Glomerular visceral epithelial cell (primary cell): Measurements from ENCODE around the gene PTPRM.

Source experiments
- DNase-seq: peaks from one replicate; pipeline ENCODE4 v3.0.0-alpha.2; 2016; ENCODE audit errors: extremely low spot score

PTPRM gene

DNA sequence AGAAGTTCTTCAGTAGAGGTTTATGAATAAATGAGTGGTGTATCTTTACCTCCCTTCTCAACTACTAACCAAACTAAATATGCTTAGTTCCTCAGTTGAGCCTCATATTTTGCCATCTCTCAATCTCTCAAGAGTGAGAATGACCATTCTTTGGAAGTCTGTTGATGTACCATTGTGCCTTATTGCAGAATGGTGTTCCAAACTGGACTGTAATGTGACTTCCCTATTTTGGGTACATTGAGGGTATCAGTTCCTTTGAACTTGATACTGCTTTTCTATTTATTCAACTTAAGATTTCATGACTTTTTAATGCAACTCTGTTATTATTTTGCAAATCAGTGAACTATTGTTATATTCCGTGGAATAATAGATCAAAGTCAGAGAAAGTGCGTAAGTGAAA lies 159.4 kb downstream of the PTPRM start:
- no peak for DNase-seq

DNA sequence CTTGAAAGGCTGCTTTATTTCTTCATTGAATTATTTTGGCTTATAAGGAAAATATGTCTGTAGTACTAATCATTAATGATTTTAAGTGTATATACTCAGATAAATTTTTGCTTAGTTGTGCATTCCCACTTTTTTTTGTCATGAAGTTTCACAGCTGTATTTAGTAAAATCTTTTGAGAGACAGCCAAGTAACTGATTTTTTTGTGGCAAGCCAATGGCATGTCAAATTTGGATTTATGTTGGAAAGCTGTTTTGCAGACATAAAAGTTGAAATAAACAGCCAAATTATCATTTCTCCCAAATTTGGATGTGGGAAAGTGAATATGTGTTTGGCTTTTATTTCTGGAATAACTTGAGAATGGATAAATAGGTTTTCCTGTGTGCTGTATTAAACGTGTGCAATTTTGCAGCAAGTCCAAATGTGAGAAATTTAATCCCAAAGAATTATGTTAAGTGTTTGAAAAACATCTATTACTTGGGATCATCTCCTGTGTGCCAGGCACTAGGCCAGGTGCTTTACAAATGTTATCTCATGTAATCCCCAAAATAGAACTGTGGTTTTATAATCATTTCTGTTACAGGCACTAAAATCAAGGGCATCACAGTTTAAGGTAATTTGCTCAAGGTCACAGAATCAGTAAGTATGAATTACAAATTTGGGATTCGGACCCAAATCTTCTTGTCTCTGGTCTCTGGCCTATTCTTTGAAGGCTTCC lies 160.4 kb downstream of the PTPRM start:
- no peak for DNase-seq

DNA sequence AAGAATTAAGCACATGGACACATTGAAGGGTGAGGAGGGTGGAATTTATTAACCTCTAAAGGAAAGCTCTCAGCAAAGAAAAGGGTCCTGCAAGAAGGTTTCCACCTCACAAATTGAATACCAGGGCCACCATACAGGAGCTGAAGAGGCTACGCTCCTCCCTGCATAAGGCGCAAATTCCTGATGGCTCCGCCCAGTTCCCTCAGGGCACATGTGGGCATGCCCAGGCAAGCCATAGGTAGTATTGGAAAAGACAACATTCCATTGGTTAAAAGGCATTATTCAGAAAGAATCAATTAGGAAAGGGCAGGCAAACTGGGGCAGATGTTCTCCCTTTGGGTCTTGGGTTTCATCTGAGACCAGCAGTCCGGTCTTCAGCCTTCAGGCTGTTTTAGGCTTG lies 161.2 kb downstream of the PTPRM start:
- no peak for DNase-seq

DNA sequence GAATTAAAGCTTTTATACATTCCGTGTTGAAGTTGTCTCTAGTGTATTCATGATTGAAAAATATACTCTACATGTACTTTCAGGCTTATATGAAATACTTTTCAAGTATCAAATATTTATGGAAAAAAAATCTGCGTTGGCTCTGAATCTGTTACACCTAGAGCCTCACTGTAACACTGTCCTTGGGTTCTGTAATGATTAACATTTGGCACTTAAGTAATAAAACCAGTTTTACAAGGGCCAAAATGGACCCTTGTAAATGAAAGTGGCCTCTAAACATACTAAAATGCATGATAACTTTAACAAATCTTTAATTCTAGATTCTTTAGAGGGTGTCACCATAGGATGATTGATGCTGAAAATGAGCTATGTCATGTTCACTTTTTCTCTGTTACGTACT lies 162.8 kb downstream of the PTPRM start:
- no peak for DNase-seq

DNA sequence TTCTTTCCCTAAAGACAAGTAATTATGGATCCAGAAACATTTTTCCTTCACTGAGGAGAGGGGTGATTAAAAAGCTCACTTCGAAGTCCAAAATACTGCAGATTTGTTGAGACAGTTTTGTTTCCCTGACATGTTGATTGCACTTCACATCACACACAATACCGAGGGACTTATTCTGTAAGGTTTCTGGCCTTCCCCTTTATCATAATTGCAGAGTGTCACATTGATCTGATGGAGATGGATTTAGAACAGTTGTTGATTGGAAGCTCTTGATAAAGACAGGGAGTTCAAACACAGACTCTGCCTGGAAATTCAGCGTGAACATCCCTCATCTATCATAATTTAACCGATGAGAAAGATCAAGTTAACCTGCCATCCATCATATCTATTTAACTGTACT lies 163.6 kb downstream of the PTPRM start:
- no peak for DNase-seq

GRCh38 chr18:7733642-7734041 lies 166.5 kb downstream of the PTPRM start:
- DNase-seq, result peak; percentile 29

DNA sequence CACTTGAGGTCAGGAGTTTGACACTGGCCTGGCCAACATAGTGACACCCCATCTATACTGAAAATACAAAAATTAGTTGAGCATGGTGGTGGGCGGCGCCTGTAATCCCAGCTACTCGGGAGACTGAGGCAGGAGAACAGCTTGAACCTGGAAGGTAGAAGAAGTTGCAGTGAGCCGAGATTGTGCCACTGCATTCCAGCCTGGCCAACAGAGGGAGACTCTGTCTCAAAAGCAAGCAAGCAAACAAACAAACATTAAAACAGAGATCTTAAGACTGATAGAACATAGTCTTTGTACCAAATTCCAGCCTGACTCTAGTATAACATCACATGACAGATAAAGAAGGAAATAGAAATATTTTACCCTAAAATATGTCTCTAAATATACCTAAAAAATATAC lies 168.1 kb downstream of the PTPRM start:
- DNase-seq, result no peak

- DNase-seq, result no peak
Measured at GRCh38 chr18:7735626-7736175, 168.6 kb downstream of the PTPRM start.

DNA sequence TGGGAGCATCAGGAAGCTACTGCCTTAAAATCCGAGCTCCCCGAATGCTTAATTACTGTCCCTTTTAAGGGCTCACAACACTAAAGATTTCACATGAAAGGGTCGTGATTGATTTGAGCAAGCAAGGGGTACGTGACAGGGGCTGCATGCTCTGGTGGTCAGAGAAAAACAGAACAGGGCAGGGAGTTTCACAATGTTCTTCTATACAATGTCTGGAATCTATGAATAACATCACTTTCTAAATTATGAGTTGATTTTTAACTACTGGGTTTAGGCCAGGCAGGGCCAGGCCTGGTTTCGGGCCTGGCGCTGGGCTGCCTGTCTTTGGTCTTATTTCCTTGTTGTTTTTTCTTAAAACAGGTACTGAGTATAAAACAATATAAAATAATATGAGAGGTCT lies 169.4 kb downstream of the PTPRM start:
- peak; percentile 49 for DNase-seq

DNA sequence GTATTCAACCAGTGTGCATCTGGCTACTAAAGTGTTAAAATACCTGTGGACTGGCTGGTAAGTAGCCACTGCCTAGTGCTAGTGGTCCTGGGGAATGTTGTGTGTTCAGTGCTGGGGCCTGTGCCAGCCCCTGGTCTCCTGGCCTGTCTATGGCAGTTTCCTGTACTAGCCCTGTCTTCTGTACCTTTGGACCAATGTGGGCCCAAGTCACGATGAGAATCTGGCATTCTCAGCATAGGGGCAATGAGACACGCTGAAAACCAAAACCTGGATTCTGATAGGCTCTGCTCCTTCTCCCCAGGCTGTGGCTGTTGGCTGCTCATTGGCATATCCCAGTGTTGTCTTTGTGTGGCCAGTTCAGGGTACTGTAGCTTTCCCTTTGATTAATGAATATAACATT lies 170.4 kb downstream of the PTPRM start:
- DNase-seq, result peak; percentile 53

GRCh38 chr18:7740821-7741220 lies 173.7 kb downstream of the PTPRM start:
- no peak for DNase-seq

DNA sequence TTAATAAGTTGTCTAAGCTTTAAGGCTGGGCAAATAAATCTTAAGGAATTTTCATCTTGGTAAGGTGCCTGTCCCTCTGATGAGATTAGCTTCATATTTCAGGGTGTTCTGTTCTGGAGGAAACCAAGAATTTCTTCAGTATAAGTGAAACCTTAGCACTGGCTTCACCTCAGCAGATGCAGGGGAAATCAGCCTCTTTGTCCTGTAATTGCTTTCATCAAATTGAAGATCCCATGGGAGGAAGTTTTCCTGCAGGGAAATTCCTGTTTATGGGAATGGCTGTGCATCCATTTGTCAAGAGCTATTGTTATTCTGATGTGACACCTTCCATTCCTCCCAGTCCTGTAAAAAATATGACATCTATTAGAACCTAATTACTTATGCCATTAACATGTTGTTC lies 174.5 kb downstream of the PTPRM start:
- no peak for DNase-seq

- no peak for DNase-seq
Measured at GRCh38 chr18:7742224-7742623, 175.1 kb downstream of the PTPRM start.

- no peak for DNase-seq
Measured at GRCh38 chr18:7743256-7743655, 176.1 kb downstream of the PTPRM start.

- DNase-seq, result no peak
Measured at GRCh38 chr18:7746106-7746505, 179.0 kb downstream of the PTPRM start.

- DNase-seq, result no peak
Measured at GRCh38 chr18:7748251-7749007, 181.3 kb downstream of the PTPRM start.

DNA sequence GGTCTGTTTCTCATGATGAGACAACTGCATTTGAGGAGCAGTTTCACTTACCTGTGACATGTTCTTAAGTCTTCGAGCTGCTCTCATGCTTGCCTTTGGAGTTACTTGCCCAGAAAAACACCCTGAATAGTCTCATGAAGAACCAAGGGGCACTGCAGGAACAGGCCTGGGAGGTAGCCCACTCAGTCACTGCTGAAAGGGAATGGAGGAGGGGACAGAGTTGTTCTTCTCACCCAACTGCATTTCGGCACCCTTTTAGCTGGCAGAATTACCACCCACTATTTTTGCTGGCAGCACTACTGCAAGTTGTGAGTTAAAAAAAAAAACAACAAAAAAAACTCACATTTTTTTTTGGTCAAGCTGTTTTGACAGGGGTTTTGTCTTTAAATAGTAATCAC lies 181.9 kb downstream of the PTPRM start:
- DNase-seq, result no peak

DNA sequence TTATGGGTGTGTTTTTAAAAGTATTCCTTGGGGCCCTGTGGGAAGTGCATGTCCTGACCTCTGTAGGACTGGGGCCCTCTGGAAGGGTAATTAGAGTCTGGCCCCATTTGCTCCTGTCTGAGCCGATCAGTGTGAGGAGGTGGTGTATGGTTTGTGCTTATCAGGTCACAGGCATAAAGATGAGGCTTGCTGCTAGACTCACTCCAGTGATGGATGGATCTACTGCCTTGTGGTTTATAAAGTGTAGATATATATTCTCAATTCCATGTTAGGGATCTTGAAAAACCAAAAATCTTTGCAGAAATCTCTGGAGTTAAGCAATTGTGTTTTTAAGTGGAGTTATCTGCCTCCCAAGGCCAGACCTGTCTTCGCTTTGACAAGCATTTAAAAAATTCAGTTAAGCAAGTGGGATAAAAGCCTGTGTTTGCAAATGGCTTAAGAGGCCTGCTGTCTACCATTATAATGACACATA lies 182.4 kb downstream of the PTPRM start:
- DNase-seq, result no peak

DNA sequence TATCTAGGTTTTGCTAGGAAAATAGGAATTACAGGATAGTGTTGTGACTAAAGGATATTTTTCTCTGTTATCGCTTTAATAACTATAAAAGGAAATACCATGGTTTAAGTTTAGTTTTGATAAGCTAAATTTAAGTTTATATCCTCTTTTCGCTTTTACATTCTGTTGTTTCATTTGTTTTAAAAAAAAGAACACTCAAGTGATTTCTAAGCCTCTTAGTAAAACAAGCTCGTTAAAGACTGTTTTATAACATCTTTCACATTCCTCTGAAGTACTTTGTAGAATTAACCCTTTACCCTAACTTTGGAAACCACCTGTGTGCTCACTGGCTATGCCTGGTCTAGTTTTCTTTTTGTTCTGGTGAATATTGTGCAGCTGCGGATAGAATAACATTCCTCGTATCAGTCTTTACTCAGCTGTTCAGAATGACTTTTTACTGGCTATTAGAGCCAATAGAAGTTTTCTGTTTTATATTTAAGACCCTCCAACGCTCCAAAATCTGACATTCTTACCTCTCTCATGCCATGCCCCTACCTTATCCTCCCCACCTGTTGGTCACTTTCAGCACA lies 183.1 kb downstream of the PTPRM start:
- no peak for DNase-seq

GRCh38 chr18:7750966-7751365 lies 183.8 kb downstream of the PTPRM start:
- DNase-seq, result no peak

DNA sequence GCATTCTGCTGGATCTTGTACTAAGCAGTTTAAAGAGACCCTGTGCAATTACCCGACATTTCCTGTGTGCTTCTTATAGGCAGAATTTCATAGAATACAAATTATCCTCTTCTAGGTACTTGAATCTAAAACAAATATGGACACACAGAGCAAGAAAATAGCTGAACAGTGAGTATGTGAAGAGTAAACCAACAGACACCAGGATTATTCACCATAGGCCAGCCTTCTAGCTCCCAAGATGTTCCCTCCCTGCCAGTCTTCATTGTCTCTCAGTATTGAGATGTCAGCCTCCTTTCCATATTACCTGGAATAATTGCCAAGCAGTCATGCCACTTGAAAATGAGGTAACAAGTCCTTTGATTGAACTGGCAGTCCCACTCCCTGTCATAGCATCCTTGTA lies 187.1 kb downstream of the PTPRM start:
- DNase-seq, result no peak

DNA sequence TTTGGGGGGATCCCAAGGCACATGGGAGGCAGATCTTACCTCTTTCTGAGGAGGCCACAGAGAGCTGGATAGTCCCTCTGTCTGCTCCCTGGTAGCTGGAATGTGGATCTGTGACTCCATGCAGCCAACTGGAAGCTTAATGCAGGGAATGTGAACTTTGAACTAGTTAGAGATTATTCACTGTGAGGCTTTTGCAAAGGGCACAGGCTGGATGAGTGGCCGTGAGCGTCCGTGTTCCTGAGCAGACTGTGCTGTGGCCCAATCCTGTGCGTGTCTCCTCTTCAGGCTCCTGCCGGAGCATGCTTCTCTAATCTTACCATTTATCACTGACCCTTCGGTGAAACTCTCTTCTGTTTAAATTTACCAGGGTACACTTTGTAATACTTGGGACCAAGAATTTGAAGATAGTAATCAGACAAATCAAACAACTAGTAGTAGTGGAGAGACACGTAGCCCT lies 187.6 kb downstream of the PTPRM start:
- DNase-seq, result peak; percentile 48
